GM21786 (cell line): Measurements from ENCODE around the gene ARHGDIA.
"Not testable (repeated sequence)": the region's sequence is repeated elsewhere in the genome, so short reads cannot be mapped to it uniquely, and the experiment has no call there.

ENCODE experiments used
- ATAC-seq: cut with Tn5 transposase; IDR thresholded peaks from one replicate; pipeline ENCODE4 v1.9.1; 2021; ENCODE audit not compliant: unreplicated experiment

ARHGDIA gene

DNA sequence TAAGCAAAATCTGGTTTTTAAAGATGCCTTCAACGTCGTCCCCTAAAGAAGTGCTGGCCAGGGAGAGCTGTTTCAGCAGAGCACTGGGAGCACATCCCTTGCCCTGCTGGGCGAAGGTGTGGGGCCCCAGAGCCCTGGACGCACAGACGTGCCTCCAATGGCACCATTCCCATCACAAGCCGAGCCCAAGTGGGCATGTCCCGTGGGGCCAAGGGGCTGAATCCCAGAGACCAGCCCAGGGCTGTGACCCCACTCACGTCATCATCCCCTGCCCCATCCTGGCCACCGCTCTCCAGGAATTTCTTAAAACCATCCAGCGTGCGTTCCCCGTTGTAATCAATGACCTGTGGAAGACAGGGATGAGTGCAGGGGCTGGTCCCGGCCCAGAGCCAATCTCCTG lies 26.2 kb downstream of the ARHGDIA start:
- no peak for ATAC-seq

GRCh38 chr17:81844327-81844851 lies 26.7 kb downstream of the ARHGDIA start:
- no peak for ATAC-seq

- no peak for ATAC-seq
These were observed 27.3 kb downstream of the ARHGDIA start for GRCh38 chr17:81843713-81844326.

DNA sequence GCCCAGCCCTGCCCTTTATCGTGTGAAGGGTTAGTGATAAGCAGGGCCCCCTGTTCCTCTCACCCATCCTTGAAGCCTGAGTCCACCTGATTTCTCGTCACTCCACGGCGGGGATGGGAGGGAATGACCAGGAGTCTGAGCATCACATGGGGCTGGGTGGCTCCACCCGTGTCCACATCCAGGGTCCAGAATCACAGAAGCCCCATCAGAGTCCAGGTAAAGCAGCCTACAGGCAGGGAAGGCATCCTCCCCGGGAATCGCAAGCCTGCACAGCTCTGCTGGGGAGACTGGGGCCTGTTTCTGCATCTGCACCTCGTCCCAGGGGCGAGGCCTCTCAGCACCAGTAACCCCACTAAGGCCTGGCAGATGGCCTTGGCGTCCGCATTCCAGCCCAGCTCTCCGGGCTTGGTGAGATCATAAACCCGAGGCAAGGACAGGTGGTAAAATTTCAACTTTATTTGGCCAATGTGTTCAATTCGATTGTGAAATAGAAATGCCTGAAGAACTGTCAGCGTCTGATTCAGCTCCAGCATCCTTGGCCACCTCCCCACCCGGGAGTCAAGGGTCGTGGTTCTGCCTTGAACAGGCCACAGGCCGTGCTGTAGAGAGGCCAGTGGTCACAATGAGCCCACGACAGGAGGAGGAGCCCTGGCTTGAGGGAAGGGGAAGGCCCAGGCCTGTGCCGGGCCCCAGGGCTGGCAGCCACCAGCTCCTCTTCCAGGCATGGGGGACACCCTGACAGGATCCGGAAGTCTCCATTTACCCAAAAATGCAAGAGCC lies 28.2 kb downstream of the ARHGDIA start:
- ATAC-seq: no peak

- ATAC-seq: no peak
These were observed 28.8 kb downstream of the ARHGDIA start for GRCh38 chr17:81842378-81842724.

GRCh38 chr17:81841866-81842265 lies 29.3 kb downstream of the ARHGDIA start:
- no peak for ATAC-seq

DNA sequence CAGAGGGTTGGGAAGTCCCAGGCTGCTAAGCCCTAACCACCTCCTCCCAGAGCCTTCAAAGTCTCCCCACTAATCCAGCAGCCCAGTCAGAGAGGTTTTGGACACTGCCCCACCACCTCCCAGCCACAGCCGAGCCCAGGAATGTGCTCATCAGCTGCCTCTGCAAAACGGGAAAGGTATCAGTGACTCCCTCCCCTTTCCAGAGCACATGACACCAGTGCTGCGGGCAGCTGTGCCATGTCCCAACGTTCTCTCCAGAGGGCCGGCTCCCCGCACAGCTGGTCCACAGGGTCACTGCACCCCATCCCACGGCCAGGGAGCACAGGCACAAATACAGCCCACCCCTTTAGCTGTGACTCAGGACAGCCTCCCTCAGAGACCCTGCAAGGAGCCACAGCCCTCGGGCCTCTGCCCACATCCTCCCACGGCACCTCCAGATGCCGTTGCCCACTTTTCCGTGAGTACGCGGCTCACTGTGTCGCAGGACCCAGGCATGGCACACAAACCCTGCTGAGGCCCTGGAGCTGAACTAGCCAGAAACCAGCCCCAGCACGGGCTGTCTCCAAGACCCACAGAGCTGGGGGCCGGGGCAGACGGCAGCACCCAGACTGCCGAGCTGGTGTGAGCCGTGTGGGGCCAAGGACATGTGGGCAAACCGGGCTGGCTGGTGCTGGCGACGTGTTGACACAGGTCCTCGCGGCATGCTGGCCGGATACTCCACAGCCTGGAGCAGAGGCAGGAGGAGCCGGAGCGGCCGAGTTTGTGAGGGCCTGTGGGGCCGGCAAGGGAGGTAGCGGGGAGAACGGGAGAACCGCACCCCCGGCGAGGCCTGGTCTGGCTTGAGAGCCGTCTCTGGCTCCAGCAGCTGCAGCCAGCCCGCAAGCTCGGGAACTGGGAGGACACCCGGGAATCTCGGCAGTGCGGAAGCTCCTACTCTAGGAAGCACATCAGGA lies 30.0 kb downstream of the ARHGDIA start:
- ATAC-seq: no peak

DNA sequence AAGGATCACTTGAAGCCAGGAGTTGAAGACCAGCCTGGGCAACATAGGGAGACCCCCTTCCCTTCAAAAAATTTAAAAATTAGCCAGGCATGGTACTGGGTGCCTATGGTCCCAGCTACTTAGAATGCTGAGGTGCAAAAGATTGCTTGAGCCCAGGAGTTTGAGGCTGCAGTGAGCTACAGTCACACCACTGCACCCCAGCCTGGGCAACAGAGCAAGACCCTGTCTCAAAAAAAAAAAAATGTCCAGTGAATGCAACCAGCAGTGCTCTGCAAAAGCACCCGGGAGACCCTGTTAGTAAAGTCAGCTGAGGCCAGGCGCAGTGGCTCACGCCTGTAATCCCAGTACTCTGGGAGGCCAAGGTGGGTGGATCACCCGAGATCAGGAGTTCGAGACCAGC lies 31.1 kb downstream of the ARHGDIA start:
- ATAC-seq: not testable (repeated sequence)

GRCh38 chr17:81839301-81839700 lies 31.8 kb downstream of the ARHGDIA start:
- ATAC-seq: no peak

- ATAC-seq: no peak
These were observed 32.3 kb downstream of the ARHGDIA start for GRCh38 chr17:81838753-81839255.

GRCh38 chr17:81837641-81838040 lies 33.5 kb downstream of the ARHGDIA start:
- no peak for ATAC-seq

DNA sequence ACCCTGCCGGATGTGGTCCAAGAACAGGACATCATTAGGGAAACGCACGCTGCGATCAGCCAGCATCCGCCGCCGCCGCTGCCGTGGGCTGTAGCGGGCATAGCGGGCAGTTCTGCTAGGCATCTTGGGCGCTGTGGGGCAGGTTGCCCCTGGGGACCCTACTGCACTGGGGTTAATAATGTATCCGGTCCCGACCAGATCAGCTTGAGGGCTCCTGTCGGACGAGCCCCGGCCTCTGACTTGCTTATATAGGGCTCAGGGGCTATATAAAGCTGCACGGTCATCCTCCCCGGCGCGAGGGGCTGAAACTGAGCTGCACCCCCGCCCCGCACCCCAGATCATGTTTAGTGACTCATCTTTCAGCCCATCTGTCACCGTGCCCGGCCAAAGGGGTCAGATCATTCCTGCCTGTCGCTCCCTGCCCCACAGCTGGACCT lies 36.3 kb downstream of the ARHGDIA start, which contains the start of gene PPP1R27:
PPP1R27 (minus strand) TSS at position 220 of the 437 bp plus-strand sequence; CDS start at position 123, 97 bp downstream.
- ATAC-seq: no peak

DNA sequence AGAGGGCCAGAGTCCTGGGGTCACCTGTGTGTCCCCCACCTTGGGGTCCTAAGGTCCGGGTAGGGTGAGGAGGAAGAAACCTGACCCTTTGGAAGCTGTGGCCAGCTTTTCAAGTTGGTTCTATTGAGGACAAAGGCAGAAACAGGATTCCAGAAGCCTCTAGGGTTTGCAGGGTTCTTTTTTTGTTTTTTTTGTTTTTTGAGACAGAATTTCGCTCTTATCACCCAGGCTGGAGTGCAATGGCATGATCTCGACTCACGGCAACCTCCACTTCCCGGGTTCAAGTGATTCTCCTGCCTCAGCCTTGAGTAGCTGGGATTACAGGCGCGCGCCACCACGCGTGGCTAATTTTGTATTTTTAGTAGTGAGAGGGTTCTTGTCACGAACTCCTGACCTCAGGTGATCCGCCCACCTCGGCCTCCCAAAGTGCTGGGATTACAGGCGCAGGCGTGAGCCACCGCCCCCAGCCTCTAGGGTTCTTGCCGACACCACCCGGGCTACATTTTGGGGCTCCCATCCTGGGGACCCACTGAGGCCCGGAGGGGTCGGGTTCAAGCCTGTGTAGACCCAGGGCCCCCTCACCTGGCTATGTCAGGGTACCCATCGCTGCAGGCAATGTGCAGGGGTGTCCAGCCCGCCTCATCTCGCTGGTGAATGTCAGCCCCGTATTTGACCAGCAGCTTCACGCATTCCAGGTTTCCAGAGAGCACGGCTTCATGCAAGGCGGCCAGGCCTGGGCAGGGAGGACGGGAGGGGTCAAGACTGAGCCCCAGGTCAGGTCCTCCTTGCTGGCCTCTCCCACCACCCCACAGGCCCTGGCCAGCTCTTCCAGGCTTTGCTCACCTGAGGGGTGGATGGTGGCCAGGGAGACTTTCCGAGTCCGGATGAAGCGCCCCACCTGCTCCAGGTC lies 37.0 kb downstream of the ARHGDIA start:
- no peak for ATAC-seq

- peak; percentile 68 for ATAC-seq
These were observed 37.8 kb downstream of the ARHGDIA start, which contains the start of gene MCRIP1 for GRCh38 chr17:81833160-81833920. MCRIP1 (minus strand) TSS chr17:81833291; CDS start chr17:81824506, 8,785 bp downstream.

DNA sequence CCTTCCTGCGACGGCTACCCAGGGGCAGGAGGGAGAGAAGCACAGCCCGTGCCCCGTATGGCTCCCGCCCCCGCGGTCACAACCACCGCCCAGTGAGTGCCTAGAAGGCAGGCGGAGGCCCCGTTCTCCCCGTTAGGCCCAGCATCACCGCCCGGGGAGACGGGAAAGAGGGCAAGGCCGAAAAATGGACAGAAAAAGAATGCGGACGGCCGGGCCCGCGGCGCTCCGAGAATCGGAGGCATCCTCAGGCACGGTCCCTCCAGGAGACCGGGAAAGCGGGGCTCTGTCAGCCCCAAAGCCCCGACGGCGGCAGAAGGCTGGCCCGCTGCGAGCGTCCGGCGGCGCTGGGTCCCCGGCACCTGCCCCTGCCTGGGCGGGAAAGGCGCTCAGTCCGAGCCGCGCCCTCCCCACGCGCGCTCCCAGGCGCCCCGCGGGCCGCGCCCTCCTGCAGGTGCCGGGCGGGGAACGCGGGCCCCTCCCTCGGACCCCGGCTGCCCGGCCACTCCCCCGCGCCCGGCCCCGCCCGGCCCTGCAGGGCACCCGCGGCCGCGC lies 38.5 kb downstream of the ARHGDIA start:
- ATAC-seq: peak; percentile 22

DNA sequence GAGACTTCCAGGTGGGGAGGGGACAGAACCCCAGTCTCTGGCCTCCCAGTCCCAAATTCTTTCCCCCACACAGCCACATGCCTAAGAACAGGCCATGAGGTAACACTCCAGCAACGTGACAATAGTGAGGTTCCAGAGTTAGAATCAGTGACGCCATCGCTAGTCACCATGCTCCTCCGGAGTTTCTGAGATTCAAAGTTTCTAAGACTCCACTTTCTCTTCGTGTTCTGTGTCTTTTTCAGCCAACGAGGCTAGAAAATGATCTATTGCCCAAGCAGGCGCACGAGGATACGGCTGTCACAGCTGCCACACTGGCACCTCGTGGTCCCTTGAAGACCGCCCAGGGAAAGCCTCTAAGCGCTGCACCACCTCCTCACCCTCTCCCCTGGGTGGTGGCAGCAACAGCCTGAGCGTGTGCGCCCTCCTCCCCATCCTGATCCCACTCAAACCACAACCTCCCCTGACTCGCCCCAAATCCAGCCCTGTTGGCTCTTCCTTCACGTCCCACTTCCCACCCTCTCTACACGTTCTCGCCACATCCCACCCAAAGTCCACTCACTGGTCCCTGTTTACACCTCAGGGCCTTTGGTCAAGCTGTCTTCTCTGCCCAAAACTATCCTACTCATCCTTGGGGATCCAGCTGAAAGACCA lies 39.1 kb downstream of the ARHGDIA start:
- no peak for ATAC-seq

DNA sequence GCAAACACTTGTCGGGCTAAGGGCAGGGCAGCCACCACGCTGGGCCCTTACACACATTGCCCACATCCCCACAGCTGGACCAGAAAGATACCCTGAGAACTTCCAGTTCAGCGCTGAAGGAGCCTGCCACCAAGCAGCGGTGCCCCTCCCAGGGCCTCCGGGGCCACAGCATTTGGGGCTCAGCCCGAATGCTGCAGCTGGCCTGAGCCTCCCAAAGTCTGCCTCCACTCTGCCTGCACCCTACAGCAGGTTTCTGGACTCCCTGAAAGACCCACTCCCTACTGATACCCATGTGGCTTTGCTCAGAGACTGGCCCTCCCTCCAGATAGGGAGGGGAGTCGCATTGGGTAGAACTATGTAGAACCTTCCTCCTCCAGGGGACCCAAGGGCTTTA lies 39.6 kb downstream of the ARHGDIA start:
- no peak for ATAC-seq

DNA sequence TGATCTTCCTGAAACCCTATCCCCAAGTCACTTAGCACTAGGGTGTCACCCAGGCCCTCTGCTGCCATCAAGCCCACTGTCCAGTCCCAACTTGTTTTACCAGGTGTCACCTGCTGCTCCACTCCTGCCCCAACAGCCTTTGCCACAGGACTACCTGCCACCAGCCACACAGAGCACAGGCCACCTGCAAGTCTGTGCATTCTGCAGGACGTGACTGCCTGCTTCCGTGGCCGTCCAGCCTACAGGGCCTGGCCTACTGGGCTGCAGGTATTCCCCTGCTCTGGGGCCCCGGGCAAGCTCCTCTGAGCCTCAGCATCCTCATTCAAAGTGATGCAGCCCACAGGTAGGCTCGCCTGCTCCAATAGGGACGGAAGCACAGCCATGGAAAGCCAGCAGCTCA lies 41.3 kb downstream of the ARHGDIA start:
- no peak for ATAC-seq
